ENCODE data around the gene TMEM119. TPM values are rescaled to one million over a fixed set of nuclear protein-coding genes. Genes with fewer than 3 reads are reported as not detected.

Gene TMEM119
- total and polyA plus RNA-seq, 9 of the 15 experiments (the other 6 are each of a cell fraction or from before 2014, with no cell fraction given): 0.18 TPM; not detected in 8

DNA sequence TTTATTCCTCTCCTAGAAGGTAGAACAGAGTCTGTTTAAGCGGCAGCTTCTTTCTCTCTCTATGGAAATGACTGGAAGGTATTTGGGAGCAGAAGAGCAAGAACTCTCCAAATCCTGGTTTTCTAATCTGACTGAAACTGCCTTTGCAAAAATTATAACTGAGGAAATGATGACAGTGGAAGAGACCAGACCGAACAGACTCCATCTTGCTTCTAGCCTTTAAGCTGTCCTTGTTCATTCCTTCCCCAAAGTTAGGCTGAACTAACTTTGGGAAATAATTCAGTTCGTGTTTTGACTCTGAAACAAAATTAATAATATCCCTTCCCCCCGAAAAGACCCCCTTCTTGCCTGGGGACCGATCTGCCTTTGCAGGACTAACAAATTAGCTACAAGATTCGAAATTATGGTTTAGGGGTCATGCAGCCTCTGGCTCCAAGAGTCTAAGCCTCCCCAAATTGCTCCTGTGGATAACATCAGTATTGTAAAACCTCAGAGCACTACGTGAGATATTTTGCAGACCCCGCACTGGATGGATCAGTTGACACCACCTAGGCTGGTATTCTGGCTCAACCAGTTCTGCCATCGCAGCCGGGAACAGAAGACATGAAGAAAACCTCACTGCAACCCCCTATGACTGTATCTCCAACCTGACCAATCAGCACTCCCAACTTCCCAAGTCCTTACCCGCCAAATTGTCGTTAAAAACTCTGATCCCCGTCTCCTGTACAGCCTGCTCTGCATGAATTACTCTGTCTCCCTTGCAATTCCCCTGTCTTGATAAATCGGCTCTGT, 21.7 kb upstream of the TMEM119 start (continued):
- TF ChIP-seq STAT5A (IDR thresholded peaks at IDR 0.05; ENCODE audit: borderline replicate concordance, low read length) (no peak), BRD9 (IDR thresholded peaks at IDR 0.05; ENCODE audit: low read depth, partially characterized antibody) (no peak), GTF2A2 (tag; IDR thresholded peaks at IDR 0.05) (peak; percentile 72), HLTF (IDR thresholded peaks at IDR 0.05) (no peak), TOE1 (IDR thresholded peaks at IDR 0.05; ENCODE audit: borderline replicate concordance) (no peak), TOE1 (CRISPR knock-in tag; IDR thresholded peaks at IDR 0.05; ENCODE audit: borderline replicate concordance, low read depth) (no peak), ZNF668 (CRISPR knock-in tag; IDR thresholded peaks at IDR 0.05) (peak; percentile 87; the same call in 1 of the 2 replicates), TARDBP (IDR thresholded peaks at IDR 0.05) (no peak), JUN (IDR thresholded peaks at IDR 0.05; ENCODE audit: borderline replicate concordance, low read depth, low read length) (no peak), JUN (CRISPR knock-in tag; IDR thresholded peaks at IDR 0.05; ENCODE audit: borderline replicate concordance) (no peak), RFX5 (IDR thresholded peaks at IDR 0.05; ENCODE audit: low read depth, low read length) (no peak), ZNF174 (CRISPR knock-in tag; IDR thresholded peaks at IDR 0.05) (no peak), ETV5 (CRISPR knock-in tag; IDR thresholded peaks at IDR 0.05; ENCODE audit: low read depth) (no peak), KLF6 (CRISPR knock-in tag; IDR thresholded peaks at IDR 0.05; ENCODE audit: borderline replicate concordance) (peak; percentile 81; the same call in 1 of the 2 replicates)
- TF ChIP-seq, protein P1, sequence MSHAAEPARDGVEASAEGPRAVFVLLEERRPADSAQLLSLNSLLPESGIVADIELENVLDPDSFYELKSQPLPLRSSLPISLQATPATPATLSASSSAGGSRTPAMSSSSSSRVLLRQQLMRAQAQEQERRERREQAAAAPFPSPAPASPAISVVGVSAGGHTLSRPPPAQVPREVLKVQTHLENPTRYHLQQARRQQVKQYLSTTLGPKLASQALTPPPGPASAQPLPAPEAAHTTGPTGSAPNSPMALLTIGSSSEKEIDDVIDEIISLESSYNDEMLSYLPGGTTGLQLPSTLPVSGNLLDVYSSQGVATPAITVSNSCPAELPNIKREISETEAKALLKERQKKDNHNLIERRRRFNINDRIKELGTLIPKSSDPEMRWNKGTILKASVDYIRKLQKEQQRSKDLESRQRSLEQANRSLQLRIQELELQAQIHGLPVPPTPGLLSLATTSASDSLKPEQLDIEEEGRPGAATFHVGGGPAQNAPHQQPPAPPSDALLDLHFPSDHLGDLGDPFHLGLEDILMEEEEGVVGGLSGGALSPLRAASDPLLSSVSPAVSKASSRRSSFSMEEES (CRISPR knock-in tag; IDR thresholded peaks at IDR 0.05): no peak
- TF ChIP-seq, protein P2, sequence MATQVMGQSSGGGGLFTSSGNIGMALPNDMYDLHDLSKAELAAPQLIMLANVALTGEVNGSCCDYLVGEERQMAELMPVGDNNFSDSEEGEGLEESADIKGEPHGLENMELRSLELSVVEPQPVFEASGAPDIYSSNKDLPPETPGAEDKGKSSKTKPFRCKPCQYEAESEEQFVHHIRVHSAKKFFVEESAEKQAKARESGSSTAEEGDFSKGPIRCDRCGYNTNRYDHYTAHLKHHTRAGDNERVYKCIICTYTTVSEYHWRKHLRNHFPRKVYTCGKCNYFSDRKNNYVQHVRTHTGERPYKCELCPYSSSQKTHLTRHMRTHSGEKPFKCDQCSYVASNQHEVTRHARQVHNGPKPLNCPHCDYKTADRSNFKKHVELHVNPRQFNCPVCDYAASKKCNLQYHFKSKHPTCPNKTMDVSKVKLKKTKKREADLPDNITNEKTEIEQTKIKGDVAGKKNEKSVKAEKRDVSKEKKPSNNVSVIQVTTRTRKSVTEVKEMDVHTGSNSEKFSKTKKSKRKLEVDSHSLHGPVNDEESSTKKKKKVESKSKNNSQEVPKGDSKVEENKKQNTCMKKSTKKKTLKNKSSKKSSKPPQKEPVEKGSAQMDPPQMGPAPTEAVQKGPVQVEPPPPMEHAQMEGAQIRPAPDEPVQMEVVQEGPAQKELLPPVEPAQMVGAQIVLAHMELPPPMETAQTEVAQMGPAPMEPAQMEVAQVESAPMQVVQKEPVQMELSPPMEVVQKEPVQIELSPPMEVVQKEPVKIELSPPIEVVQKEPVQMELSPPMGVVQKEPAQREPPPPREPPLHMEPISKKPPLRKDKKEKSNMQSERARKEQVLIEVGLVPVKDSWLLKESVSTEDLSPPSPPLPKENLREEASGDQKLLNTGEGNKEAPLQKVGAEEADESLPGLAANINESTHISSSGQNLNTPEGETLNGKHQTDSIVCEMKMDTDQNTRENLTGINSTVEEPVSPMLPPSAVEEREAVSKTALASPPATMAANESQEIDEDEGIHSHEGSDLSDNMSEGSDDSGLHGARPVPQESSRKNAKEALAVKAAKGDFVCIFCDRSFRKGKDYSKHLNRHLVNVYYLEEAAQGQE (IDR thresholded peaks at IDR 0.05; ENCODE audit: borderline replicate concordance): no peak
- TF ChIP-seq, protein P2 (CRISPR knock-in tag; IDR thresholded peaks at IDR 0.05; ENCODE audit: low read depth): no peak
- TF ChIP-seq, protein P3, sequence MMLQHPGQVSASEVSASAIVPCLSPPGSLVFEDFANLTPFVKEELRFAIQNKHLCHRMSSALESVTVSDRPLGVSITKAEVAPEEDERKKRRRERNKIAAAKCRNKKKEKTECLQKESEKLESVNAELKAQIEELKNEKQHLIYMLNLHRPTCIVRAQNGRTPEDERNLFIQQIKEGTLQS (IDR thresholded peaks at IDR 0.05): no peak
- TF ChIP-seq, protein P3 (CRISPR knock-in tag; conservative IDR thresholded peaks at IDR 0.05): no peak
